ENCODE results near the gene SNX21. TPM values are rescaled to one million over a fixed set of nuclear protein-coding genes. Genes with fewer than 3 reads are reported as not detected.
A peak's percentile ranks its signal among the peaks of the same experiment; 100 is the strongest.

Gene SNX21
- total and polyA plus RNA-seq, 9 of the 15 experiments (the other 6 are each of a cell fraction or from before 2014, with no cell fraction given) = 0.10 to 1.2 (median 0.42) TPM

- TF ChIP-seq VEZF1 (CRISPR knock-in tag; IDR thresholded peaks at IDR 0.05) (peak; percentile 90), ZNF699 (CRISPR knock-in tag; IDR thresholded peaks at IDR 0.05; ENCODE audit: insufficient replicate concordance) (no peak), MNT (conservative IDR thresholded peaks at IDR 0.05) (peak; percentile 95 to 98), DPF2 (IDR thresholded peaks at IDR 0.05) (peak; percentile 35; the same call in 1 of the 2 replicates), CCAR2 (IDR thresholded peaks at IDR 0.05; ENCODE audit: low read depth, low read length) (no peak), E2F6 (IDR thresholded peaks at IDR 0.05; ENCODE audit: borderline replicate concordance in 1 of 2, extremely low read depth in 1 of 2, insufficient read depth in 1 of 2, insufficient read length in 1 of 2, low read depth in 1 of 2, low read length in 1 of 2, poor library complexity in 1 of 2, severe bottlenecking in 1 of 2) (peak; percentile 87 to 94), HNRNPUL1 (IDR thresholded peaks at IDR 0.05; ENCODE audit: low read length) (no peak), ZBTB1 (CRISPR knock-in tag; IDR thresholded peaks at IDR 0.05; ENCODE audit: borderline replicate concordance, low read depth) (no peak), SRSF9 (IDR thresholded peaks at IDR 0.05; ENCODE audit: borderline replicate concordance, low read depth, low read length) (no peak), HNRNPH1 (optimal IDR thresholded peaks at IDR 0.05; ENCODE audit: low read depth, low read length) (no peak), TCF7 (IDR thresholded peaks at IDR 0.05; ENCODE audit: borderline replicate concordance) (0 out of 2 replicates have a peak, but pooled peaks have one; percentile 43), DEAF1 (CRISPR knock-in tag; IDR thresholded peaks at IDR 0.05) (no peak), RBM15 (IDR thresholded peaks at IDR 0.05; ENCODE audit: insufficient read depth, low read length) (no peak), HDAC6 (IDR thresholded peaks at IDR 0.05; ENCODE audit: low read depth, low read length) (no peak)
These were observed 57.7 kb downstream of the SNX21 start, which contains the start of the genes CTSA and NEURL2 (continued) for GRCh38 chr20:45890985-45891983.
